Upper lobe of left lung (tissue), 6 donors: ENCODE data around the gene SDK1. TPM values are rescaled to one million over a fixed set of nuclear protein-coding genes. Genes with fewer than 3 reads are reported as not detected.

ENCODE experiments used
- ATAC-seq, 2 donors: fragments of 200-7000 bp; cut with Tn5 transposase; one replicate each; pipeline ENCODE4 v1.9.1; 2022; ENCODE audit warnings: mild to moderate bottlenecking in 2 of 2, moderate library complexity in 2 of 2; ENCODE audit not compliant: low FRiP score in 2 of 2
- DNase-seq, 2 donors: peaks; one replicate each; pipeline ENCODE4 v3.0.0-alpha.2; 2019 to 2020
- H3K27ac ChIP-seq, 4 donors: fragments of 200-600 bp; sonication (generic); one replicate each; pipeline ENCODE4 v1.5.1; 2016 to 2019
- H3K27me3 ChIP-seq, 4 donors: fragments of 200-600 bp; sonication (generic); one replicate each; pipeline ENCODE4 v1.5.1; 2017 to 2019
- H3K36me3 ChIP-seq, 4 donors: fragments of 200-600 bp; sonication (generic); one replicate each; pipeline ENCODE4 v1.5.1; 2016 to 2019
- H3K4me1 ChIP-seq, 4 donors: fragments of 200-600 bp; sonication (generic); one replicate each; pipeline ENCODE4 v1.5.1; 2018 to 2019
- H3K4me3 ChIP-seq, 4 donors: fragments of 200-600 bp; sonication (generic); one replicate each; pipeline ENCODE4 v1.5.1; 2017 to 2019; ENCODE audit warnings: mild to moderate bottlenecking in 2 of 4, moderate library complexity in 1 of 4
- H3K9me3 ChIP-seq, 4 donors: fragments of 200-600 bp; sonication (generic); one replicate each; pipeline ENCODE4 v1.5.1; 2018 to 2019
- EP300 ChIP-seq, 4 donors: sonication (generic); formaldehyde crosslinking; IDR thresholded peaks; one replicate each; pipeline ENCODE4 v1.5.1; 2017; ENCODE audit warnings: antibody characterized with exemption in 4 of 4, control low read depth in 2 of 4
- POLR2A ChIP-seq, 4 donors: fragments of 450-650 bp; IDR thresholded peaks; one replicate each; pipeline ENCODE4 v1.5.1; 2016 to 2017; ENCODE audit warnings: antibody characterized with exemption in 4 of 4, mild to moderate bottlenecking in 2 of 4
- POLR2AphosphoS5 ChIP-seq, 2 donors: sonication (generic); formaldehyde crosslinking; IDR thresholded peaks; one replicate each; pipeline ENCODE4 v1.5.1; 2017; ENCODE audit warnings: antibody characterized with exemption in 2 of 2
- WGBS, 2 donors: methylation state at CpG; one replicate each; pipeline ENCODE4 v1.1.5; 2017 to 2018; 5-methylcytosine and 5-hydroxymethylcytosine counted together
- total RNA-seq, 6 donors: library from RNA; depleted of rRNA in 4 of 6; stranded (reverse); fragments of >200 nt in 4 of 6; gene quantifications; one replicate each; pipeline versions ENCODE4 v1.1.0 to v1.2.1, GENCODE V29; 2016 to 2021
- TF ChIP-seq, protein P1 (sequence below), 6 experiments: fragments of 450-650 bp in 4 of 6; fragments of 200-600 bp in 2 of 6; sonication (generic) in 2 of 6; IDR thresholded peaks; one replicate each; pipeline ENCODE4 v1.5.1; 2016 to 2019; ENCODE audit warnings: antibody characterized with exemption in 6 of 6
- donor health status: DM: no; HTN: no; CAD: no; lungs with moderate emphysema.
- donor health status: DM: no; HTN: yes; CAD: no; lungs with severe emphysema.

Gene SDK1
- total RNA-seq, 6 donors from 2014 or later: 9.3 to 90.1 (median 11.8) TPM

DNA sequence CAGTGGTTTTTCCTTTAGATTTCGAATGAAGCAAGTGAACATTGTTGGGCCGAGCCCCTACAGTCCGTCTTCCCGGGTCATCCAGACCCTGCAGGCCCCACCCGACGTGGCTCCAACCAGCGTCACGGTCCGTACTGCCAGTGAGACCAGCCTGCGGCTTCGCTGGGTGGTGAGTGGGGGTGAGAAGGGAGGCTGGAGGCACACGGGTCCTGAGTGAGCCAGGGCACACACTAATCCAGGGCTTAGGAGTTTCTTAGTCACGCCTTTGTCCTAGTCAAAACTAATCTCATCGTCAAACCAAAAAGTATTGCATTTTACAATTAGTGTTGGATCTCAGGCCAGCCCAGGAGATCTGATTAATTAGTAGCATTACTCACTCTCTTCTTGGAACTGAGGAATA is 812.2 kb downstream of the SDK1 start:
- WGBS, 2 donors: 95 to 98% methylated on average over 14 of the region's 14 CpGs
- Histone ChIP-seq H3K27ac (no peak overlapping the region), H3K27me3 (no peaks in the 10 kb centered on the region), H3K36me3 (no peaks in the 10 kb centered on the region), H3K9me3 (no peaks in the 10 kb centered on the region), H3K4me3 (no peak overlapping the region), H3K4me1 (no peaks in the 10 kb centered on the region)
- ATAC-seq (no peak), DNase-seq (peak in 1 of 2 donors; percentile 8)
- TF ChIP-seq POLR2A (IDR thresholded peaks at IDR 0.05) (no peak), EP300 (IDR thresholded peaks at IDR 0.05) (no peak), POLR2AphosphoS5 (IDR thresholded peaks at IDR 0.05) (no peak)
- TF ChIP-seq, protein P1, sequence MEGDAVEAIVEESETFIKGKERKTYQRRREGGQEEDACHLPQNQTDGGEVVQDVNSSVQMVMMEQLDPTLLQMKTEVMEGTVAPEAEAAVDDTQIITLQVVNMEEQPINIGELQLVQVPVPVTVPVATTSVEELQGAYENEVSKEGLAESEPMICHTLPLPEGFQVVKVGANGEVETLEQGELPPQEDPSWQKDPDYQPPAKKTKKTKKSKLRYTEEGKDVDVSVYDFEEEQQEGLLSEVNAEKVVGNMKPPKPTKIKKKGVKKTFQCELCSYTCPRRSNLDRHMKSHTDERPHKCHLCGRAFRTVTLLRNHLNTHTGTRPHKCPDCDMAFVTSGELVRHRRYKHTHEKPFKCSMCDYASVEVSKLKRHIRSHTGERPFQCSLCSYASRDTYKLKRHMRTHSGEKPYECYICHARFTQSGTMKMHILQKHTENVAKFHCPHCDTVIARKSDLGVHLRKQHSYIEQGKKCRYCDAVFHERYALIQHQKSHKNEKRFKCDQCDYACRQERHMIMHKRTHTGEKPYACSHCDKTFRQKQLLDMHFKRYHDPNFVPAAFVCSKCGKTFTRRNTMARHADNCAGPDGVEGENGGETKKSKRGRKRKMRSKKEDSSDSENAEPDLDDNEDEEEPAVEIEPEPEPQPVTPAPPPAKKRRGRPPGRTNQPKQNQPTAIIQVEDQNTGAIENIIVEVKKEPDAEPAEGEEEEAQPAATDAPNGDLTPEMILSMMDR (IDR thresholded peaks at IDR 0.05): no peak

DNA sequence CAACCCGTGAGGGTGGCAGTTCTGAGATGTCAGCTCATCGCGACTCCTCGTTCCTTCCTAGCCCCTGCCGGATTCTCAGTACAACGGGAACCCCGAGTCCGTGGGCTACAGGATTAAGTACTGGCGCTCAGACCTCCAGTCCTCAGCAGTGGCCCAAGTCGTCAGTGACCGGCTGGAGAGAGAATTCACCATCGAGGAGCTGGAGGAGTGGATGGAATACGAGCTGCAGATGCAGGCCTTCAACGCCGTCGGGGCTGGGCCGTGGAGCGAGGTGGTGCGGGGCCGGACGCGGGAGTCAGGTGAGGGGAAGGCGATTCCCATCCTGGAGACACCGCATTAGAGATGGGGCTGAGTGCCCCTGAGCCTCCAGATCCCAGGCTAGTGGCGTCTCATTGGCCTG is 812.9 kb downstream of the SDK1 start:
- Histone ChIP-seq H3K4me3 (no peak overlapping the region), H3K27ac (no peak overlapping the region), H3K9me3 (no peaks in the 10 kb centered on the region), H3K27me3 (no peaks in the 10 kb centered on the region), H3K36me3 (no peaks in the 10 kb centered on the region), H3K4me1 (no peaks in the 10 kb centered on the region)
- DNase-seq (no peak), ATAC-seq (no peak)
- TF ChIP-seq POLR2AphosphoS5 (IDR thresholded peaks at IDR 0.05) (no peak), EP300 (IDR thresholded peaks at IDR 0.05) (no peak), POLR2A (IDR thresholded peaks at IDR 0.05) (no peak)
- TF ChIP-seq, protein P1 (IDR thresholded peaks at IDR 0.05): no peak
- WGBS, 2 donors: 97 to 98% methylated on average over 23 to 25 of the region's 25 CpGs

DNA sequence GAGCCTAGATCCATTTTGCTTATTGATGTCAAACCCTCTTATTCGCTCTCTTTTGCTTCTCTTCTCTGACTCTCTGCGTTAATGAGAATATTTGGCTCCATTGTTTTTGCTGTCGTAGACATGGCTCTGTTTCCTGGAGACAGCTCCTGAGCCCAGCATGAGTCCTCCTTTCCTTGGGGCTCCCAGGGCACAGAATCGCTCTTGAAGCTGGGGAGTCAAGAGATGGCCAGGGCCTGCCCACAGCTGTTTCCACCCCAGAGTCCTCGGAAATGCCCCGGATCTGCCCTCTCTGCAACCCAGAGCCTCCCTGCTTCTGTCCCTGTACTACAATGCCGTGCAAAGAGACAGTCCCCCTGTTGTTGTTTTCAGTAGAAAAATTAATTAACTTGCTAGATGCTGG is 814.4 kb downstream of the SDK1 start:
- H3K4me1 ChIP-seq: no peaks in the 10 kb centered on the region
- no peak overlapping the region for H3K27ac ChIP-seq
- WGBS, 2 donors: 83 to 95% methylated on average over 7 of the region's 7 CpGs
- H3K27me3 ChIP-seq: no peaks in the 10 kb centered on the region
- H3K36me3 ChIP-seq: no peaks in the 10 kb centered on the region
- H3K9me3 ChIP-seq: peaks cover 0 to 8% (median 3%) of the 10 kb centered on the region in 4 donors
- DNase-seq (no peak), ATAC-seq (no peak)
- TF ChIP-seq POLR2AphosphoS5 (IDR thresholded peaks at IDR 0.05): no peak
- TF ChIP-seq POLR2A (IDR thresholded peaks at IDR 0.05): no peak
- TF ChIP-seq, protein P1 (IDR thresholded peaks at IDR 0.05): no peak
- TF ChIP-seq EP300 (IDR thresholded peaks at IDR 0.05): no peak
- no peak overlapping the region for H3K4me3 ChIP-seq

DNA sequence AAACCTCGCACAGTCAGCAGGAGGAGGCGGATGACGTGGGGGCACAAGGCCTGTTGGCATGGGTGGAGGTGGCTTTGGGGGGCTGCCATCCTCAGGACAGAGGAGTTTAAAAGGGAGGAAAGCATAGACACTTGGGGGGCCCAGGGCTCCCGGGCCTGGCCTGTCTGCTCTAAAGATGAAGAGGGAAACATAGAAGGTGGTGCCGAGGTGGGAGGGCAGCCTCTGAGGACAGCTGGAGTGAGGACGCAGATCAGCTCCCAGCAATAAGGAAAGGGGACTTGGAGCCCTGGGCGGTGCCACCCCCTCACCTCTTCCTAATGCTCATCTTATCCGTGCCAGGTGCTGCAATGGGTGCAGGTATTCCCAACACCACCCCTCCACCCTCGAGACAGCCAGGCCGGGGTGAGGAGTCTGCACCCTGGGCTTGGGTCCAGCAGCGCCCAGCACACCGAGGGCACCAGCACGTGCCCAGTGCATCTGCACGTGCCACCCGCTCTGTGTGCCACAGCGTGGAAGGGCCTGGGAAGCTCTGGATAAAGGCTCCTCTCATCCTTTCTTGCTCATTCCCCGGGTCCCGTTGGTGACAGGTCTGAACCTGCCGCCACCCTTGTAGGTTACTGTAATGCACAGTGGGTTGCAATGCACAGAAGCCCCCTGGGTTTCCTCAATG is 815.0 kb downstream of the SDK1 start:
- H3K27me3 ChIP-seq: no peaks in the 10 kb centered on the region
- DNase-seq (peak in 1 of 2 donors; percentile 56), ATAC-seq (no peak)
- WGBS, 2 donors: 90% methylated on average over 14 to 19 of the region's 19 CpGs
- H3K4me3 ChIP-seq: no peak overlapping the region
- no peaks in the 10 kb centered on the region for H3K36me3 ChIP-seq
- H3K9me3 ChIP-seq: peaks cover 0 to 10% (median 4%) of the 10 kb centered on the region in 4 donors
- no peak for TF ChIP-seq EP300 (IDR thresholded peaks at IDR 0.05)
- TF ChIP-seq POLR2A (IDR thresholded peaks at IDR 0.05): no peak
- TF ChIP-seq POLR2AphosphoS5 (IDR thresholded peaks at IDR 0.05): no peak
- TF ChIP-seq, protein P1 (IDR thresholded peaks at IDR 0.05): no peak
- H3K27ac ChIP-seq: no peak overlapping the region
- no peaks in the 10 kb centered on the region for H3K4me1 ChIP-seq

DNA sequence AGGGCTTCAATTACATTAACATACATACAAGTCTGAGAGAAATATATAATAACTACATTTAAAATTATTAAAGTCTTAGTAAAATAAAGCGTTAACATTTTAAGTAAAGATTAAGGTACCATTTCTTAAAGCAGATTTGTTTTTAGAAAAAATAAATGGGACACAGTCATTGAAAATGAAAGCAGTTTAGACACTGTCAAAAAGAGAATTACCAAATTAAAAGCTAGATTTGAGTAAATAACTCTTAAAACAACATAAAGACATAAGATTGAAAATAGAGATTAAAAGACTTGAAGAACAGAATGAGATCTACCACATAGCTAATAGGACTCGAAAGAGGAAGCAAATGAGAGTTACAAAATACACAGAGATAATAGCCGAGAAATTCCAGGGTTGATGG is 818.8 kb downstream of the SDK1 start:
- no peak overlapping the region for H3K4me3 ChIP-seq
- H3K36me3 ChIP-seq: no peaks in the 10 kb centered on the region
- TF ChIP-seq POLR2A (IDR thresholded peaks at IDR 0.05) (no peak), POLR2AphosphoS5 (IDR thresholded peaks at IDR 0.05) (no peak), EP300 (IDR thresholded peaks at IDR 0.05) (no peak)
- TF ChIP-seq, protein P1 (IDR thresholded peaks at IDR 0.05): no peak
- DNase-seq (no peak), ATAC-seq (no peak)
- H3K27ac ChIP-seq: no peak overlapping the region
- 89 to 96% methylated on average over 3 of the region's 3 CpGs for WGBS, 2 donors
- H3K9me3 ChIP-seq: peaks cover 0 to 10% (median 4%) of the 10 kb centered on the region in 4 donors
- H3K27me3 ChIP-seq: no peaks in the 10 kb centered on the region
- H3K4me1 ChIP-seq: no peaks in the 10 kb centered on the region
